ENCODE results near the gene NID2.

Gene NID2

GRCh38 chr14:52079239-52079959, 10.5 kb upstream of the NID2 start:
- DNase-seq = no peak

GRCh38 chr14:52078721-52079120, 9.9 kb upstream of the NID2 start:
- DNase-seq = no peak

- no peak for DNase-seq
Observed at GRCh38 chr14:52078095-52078531, 9.3 kb upstream of the NID2 start.

DNA sequence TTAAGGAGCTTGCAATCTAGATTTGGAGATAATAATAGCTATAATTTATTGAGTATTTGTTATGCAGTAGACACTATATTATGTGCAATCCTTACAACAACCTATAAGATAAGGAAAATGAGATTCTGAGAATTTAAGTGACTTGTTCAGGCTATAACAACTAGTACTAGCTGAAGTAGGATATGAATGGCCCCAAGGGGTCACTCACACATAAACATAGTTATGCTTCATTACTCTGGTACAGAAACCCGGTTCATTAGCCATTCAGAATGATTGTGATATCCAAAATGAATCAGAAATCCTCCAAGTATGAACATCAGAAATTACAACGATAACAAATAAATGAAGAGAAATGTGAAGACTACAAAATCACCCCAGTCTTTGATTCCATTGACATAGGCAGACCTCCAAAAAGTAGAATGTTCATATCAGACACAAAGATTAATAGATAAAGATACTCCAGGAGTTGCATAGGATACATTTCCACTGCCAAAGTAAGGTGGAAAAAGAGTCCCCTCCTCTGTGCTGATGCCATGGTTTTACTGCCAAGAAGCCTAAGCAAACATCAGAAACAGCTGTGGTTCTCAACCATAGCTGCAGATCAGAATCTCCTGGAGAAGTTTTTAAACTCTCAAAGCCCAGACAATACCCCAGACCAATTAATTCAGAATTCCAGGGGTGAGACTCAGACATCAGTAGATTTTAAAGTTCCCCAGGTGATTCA, 8.6 kb upstream of the NID2 start:
- DNase-seq = no peak

GRCh38 chr14:52076334-52076733, 7.5 kb upstream of the NID2 start:
- no peak for DNase-seq

DNA sequence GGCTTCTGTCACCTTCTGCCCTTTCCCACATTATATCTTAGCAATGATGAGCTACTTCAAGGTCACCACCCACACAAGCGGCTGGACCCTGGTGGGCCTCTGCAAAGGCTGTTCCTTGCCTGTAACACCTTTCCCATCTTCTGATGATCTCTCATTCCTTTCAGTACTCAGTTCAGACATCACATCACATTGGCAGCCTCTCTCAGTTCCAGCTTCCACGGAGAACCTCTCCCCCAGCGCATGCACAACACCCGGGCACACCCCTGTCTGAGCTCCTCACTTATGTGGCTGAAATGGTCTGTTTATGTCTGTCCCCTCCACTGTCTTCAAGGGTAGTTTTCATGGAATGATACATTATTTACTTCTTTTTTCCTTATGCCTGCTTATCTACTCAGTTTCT, 6.5 kb upstream of the NID2 start:
- DNase-seq = no peak

GRCh38 chr14:52073251-52073650, 4.4 kb upstream of the NID2 start:
- no peak for DNase-seq

- DNase-seq = no peak
Observed at GRCh38 chr14:52072266-52072780, 3.5 kb upstream of the NID2 start.

- DNase-seq = no peak
Observed at GRCh38 chr14:52071675-52072074, 2.8 kb upstream of the NID2 start.

DNA sequence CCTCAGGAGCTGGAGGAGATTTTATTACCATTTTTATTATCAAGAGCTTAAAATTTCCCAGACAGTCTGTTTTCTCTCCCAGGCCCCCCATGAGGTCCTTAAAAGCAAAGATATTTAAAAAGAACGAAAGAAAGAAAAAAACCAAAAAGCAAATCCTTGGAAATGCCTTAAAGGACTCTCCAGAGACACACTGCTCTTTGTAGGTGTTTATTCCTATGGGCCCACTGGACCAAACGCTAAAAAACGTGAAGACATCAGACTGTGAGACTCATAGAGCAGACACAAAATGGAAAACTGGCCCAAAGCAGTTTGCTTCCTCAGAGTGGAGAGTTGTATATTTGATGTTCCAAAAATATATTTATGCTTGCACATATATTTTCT, 1.2 kb upstream of the NID2 start:
- DNase-seq = no peak

DNA sequence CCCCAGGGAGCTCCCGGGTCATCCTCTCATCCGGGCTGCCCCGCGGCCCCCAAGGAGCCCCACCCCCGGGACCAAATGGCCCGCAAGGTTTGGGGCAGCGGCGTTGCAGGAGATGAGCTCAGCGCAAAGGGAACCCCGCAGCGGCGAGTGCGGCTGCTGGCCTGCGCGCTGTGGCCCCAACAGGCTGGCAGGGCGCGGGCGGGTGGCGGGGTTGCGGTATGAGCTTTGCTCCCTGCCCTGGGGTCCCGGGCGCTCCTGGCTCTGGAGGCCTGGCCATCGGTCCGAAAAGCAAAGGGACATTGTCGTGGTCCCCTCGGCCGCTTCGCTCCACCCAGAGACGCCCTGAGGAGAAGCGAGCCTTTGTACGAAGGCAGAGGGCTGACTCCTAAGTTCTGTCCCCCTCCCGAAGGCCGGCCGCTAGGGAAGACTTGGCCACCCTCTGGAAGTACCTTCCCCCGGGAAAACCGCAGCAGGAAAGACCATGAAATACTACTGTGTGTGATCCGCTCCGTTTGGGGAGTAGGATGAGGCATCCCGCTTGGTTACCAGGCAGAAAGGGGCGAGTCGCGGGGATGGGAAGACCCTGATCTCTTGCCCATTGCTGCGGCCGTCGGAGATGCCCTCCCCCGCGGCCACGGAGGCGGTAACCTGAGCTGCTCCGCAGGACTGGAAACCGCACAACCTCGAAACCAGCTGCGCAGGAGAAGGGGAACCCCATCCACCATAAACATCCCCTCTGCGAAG, 620 bp upstream of the NID2 start:
- peak; percentile 3 for DNase-seq

- no peak for DNase-seq
Observed at GRCh38 chr14:52067873-52068614, 815 bp downstream of the NID2 start.

DNA sequence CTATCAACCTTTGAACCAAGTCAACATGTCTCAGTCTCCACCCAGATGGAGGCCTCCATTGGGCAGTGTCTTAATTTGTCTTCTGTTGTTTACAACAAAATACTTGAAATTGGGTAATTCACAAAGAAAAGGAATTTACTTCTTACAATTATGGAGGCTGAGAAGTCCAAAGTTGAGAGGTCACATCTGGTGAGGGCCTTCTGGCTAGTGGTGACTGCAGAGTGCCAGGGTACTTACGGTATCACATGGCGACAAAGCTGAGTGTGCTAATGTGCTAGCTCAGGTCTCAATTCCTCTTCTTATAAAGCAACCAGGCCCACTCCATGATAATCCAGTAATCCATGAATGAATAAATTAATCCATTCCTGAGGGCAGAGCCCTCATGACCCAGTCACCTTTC, 4.7 kb downstream of the NID2 start:
- no peak for DNase-seq

- DNase-seq = no peak
Observed at GRCh38 chr14:52063052-52063462, 5.8 kb downstream of the NID2 start.

- DNase-seq = no peak
Observed at GRCh38 chr14:52061890-52062289, 7.0 kb downstream of the NID2 start.

DNA sequence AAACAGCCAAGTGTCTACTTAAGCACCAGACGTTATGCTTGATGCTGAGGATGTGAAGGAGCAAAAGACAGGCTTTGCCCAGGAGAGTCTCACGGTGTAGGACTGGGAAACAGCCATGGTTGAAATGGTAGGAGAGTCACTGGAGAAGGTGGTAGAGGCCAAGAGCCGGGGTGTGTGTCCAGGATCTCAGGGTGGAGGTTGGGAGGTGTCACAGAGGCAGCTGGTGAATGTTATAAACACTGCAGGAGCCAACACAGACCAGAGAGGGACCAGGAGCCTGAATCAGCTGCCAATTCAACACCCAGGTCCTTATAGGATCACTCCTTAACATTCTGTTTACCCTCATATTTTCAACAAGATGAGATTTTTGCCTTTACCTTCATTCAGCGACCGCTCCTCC, 7.5 kb downstream of the NID2 start:
- DNase-seq = no peak

DNA sequence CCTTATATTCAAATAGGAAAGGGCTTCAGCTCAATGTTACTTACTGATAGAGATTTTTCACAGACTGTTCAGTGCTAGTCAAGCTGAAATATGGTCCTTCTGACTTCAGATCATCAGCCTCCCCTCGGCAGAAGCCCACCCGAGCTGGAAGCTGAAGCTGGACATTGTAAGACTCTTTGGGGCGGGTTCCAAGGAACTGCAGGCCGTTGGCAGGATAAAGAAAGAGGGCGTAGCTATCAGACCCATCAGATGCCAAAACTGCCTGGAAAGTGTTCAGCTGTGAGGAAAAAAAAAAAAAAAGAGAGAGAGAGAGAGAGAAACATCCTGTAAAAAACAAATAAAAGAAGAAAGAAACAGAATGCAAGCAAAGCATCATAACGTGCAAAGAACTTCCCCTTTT, 8.8 kb downstream of the NID2 start:
- DNase-seq = no peak

DNA sequence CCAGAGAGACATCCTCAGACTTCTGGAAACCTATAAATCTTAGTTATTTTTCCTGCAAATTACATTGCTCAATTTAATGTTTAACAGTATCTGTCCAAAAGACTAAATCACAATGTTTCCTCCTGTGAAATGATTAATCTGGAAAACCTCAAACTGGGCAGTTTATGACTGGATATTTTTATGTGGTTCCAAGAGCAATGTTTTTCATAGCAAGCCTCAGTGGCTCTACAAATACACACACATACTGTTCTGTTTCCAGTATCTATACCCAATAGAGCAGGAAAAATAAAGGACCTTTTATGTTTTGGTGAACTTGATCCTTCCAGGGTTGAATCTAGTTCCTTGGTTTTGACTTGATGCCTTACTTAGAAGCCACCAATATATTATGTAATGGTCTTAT, 9.2 kb downstream of the NID2 start:
- DNase-seq = no peak

DNA sequence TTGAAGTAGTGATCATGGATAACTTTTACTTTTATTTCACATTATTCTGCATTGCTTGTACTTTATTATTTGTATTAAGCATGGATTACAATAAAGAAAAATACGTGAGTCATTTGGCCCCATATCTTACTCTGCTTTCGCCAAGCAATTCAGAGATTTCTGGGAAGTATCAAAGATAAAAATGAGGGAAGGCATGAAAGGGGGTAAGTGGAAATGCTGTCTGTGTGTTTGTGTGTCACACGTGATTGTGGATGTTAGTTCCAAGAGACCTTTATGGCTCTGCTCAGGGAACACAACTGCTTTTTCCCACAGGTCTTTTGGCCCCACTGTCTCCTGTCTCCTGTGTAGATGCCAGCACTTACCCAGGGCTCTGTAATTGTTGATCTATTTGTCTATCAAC, 10.5 kb downstream of the NID2 start:
- DNase-seq = no peak

GRCh38 chr14:52055167-52055566, 13.7 kb downstream of the NID2 start:
- DNase-seq = no peak

- no peak for DNase-seq
Observed at GRCh38 chr14:52054678-52055077, 14.2 kb downstream of the NID2 start.

DNA sequence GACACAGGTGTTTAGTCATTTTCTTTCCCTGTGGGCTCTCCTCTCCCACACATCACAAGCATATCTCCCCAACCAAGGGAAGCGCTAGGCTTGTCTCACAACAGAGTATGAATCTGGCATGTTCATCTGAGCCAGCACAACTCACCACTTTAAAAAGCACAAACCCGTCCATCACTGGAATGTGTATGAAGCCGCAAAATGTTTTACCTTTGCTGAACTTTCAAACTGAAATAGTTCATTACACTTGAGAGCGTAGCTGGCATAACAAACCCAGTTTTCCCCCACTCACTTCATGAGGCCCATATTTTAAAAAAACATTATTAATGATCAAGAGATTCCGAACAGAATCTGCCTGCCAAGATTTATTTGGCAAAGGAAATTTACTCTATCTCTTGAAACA, 15.8 kb downstream of the NID2 start:
- DNase-seq = no peak
